VCaP (cell line): ENCODE data around the gene NOX5.

Experiments
- H3K27ac ChIP-seq: fragments of 450-650 bp; 2 replicates; pipeline ENCODE4 v1.5.1; 2017
- TF ChIP-seq, protein P1 (sequence below): fragments of 450-650 bp; conservative IDR thresholded peaks from 2 replicates; pipeline ENCODE4 v1.5.1; 2017; ENCODE audit warnings: mild to moderate bottlenecking, moderate library complexity

NOX5 gene

DNA sequence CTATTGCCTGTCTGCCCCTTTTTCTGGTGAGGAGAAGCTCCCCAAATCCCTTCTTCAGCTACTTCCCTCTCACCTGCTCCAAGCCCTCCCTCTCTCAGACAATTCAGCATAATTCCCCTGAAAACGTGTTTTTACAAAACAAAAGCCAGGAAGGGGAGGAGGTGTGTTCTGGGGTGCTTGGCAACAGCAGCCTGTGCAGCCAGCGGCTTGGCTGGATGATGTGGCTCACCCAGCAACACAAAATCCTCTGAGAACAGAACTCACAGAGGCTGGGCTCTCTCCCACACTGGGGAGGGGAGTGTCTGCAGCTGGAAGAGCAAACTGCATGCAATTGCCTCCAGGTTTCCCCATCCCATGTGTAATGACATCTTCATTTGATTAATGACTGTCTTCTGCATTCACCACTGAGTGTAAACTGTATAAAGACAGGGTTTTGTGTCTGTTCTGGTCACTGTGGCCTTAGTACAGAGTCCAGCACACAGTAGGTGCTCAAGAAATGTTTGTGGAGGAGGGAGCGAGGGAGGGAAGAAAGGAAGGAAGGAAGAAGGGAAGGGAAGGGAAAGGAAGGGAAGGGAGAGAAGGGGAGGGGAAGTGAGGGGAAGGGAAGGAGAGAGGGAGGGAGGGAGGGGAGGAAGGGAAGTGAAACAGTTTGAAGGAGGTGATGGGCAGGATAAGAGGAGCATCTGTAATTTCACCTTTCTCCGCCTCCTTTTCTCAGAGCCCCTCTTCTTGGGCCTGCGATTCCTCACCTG, 75.9 kb downstream of the NOX5 start:
- H3K27ac ChIP-seq: no peak overlapping the region
- TF ChIP-seq, protein P1, sequence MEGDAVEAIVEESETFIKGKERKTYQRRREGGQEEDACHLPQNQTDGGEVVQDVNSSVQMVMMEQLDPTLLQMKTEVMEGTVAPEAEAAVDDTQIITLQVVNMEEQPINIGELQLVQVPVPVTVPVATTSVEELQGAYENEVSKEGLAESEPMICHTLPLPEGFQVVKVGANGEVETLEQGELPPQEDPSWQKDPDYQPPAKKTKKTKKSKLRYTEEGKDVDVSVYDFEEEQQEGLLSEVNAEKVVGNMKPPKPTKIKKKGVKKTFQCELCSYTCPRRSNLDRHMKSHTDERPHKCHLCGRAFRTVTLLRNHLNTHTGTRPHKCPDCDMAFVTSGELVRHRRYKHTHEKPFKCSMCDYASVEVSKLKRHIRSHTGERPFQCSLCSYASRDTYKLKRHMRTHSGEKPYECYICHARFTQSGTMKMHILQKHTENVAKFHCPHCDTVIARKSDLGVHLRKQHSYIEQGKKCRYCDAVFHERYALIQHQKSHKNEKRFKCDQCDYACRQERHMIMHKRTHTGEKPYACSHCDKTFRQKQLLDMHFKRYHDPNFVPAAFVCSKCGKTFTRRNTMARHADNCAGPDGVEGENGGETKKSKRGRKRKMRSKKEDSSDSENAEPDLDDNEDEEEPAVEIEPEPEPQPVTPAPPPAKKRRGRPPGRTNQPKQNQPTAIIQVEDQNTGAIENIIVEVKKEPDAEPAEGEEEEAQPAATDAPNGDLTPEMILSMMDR: no peak

DNA sequence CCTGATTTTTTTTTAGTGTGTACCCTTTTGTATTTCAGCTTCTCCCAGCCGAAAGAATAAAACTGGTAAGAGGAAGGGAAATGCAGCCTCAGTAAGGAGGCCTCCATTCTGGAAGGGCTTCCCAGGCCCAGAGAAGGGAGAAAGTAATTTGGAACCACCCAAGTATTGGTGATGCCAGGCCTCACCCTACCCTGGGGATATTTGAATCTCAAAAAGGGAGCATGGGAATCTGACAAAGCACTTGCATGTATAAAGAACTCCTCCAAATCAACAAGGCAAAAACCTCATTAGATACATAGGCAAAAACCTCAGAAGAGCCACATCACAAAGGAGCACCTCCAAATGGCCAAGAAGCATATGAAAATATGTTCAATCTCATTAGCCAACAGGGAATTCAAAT, 77.2 kb downstream of the NOX5 start:
- no peak overlapping the region for H3K27ac ChIP-seq
- TF ChIP-seq, protein P1: no peak

DNA sequence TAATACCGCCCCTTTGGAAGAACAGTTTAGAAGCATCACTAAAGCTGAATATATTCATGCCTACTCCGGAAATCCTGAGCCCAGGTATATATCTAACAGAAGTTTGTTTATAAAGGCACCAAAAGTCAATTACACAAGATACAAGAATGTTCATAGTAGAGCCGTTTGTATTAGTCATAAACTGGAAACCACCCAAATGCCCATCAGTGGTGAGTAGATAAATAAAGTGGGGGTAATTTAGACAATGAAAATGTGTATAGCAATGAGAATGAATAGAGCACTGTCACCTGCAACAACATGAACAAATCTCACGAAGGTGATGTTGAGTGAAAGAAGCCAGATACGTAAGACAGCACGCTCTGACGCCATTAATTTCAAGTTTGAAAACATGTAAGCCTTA, 77.7 kb downstream of the NOX5 start:
- no peak overlapping the region for H3K27ac ChIP-seq
- TF ChIP-seq, protein P1: no peak

DNA sequence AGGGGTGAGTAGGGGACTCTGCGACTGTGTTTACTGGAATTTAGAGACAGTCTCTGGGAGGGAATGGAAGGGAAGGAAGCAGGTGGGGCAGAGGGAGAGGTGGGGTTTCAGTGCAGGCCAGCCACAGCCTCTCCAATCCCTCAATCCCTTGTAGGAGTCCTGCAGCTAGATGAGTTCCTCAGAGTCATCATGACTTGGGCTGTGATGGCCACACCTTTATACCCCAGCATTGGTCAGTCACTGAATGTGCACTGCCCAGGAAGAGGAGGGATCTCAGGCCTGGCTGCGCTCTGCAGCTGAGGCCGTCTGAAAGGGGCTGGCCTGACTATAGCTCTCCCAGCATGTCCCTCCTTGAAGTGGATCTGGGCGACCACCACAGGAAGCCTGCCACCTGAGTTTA, 78.6 kb downstream of the NOX5 start:
- no peak overlapping the region for H3K27ac ChIP-seq
- TF ChIP-seq, protein P1: no peak

DNA sequence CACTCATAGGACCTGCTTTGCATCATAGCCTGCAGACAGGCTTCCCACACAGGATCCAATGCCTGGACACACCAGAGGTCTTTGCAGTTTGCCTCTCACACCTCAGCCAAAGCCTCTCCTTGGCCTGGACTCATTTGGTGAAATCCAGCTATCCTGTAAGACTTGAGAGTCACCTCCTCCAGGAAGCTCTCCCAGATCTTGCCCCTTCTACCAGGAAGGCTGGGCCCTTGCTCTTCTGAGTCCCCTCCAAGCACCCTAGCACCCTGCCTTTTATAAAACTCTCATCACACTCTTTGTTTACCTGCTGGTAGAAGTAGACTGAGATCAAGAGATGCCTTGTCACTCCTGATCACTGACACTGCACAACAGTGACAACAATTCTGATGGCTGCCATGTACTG, 79.1 kb downstream of the NOX5 start:
- TF ChIP-seq, protein P1: no peak
- no peak overlapping the region for H3K27ac ChIP-seq

DNA sequence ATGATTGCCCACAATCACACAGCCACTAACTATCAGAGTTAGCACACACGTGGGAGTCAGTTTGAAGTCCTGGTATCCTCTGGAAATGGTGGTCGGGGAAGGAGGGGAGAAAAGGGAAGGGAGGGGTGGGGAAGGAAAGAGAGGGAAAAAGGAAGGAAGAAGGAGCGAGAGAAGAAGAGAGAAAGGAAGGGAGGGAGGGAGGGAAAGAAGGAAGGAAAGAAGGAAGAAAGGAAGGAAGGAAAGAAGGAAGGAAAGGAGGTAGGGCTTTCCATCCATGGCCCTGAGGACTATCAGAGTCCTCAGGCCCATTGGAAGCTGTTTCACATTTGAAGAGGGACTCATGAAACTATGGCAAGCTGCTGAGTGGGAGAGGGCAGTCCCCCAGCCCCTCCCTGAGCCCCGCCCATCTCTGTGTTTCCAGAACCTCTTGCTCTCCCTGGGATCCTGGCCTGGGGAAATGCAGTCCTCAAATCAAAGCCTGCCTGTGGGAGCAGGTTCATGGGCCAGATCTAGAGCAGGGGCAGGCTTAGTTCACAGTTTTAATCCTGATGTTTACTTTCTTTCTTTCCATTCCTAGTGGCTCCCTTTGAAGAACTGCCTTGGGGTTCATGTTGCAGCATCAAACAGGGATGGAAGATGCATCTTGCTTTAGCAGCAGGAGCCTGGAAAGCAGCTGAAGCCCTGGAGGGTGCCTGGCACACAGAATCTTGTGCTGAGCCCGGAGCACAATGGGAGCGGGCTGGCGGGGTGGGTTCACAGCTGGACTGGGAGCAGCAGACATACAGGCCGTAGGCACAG, 79.8 kb downstream of the NOX5 start:
- no peak overlapping the region for H3K27ac ChIP-seq
- TF ChIP-seq, protein P1: no peak

DNA sequence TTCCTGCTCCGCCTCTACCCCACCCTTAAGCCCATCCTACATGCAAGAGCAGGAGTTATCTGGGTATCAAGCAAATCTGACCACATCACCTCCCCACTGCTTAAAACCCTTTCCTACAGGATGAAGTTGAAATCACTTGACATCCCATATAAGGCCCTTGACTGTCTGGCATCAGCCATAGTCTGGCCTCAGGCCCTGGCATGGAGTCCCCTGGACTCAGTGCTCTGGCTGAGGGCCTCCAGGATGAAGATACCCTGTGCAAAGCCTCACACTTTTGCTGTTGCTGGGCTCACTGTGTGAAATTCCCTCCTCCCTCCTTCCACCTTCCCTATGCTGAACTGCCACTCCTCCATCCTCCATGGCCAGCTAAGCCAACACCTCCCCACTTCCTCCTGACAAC, 80.8 kb downstream of the NOX5 start:
- TF ChIP-seq, protein P1: no peak
- H3K27ac ChIP-seq: no peak overlapping the region
